GF-D8 (cell line): ENCODE results near the gene DGKG.

Source experiments
- DNase-seq: peaks from one replicate; lab custom pipeline; 2025; lab: John Stamatoyannopoulos, UW

Gene DGKG

DNA sequence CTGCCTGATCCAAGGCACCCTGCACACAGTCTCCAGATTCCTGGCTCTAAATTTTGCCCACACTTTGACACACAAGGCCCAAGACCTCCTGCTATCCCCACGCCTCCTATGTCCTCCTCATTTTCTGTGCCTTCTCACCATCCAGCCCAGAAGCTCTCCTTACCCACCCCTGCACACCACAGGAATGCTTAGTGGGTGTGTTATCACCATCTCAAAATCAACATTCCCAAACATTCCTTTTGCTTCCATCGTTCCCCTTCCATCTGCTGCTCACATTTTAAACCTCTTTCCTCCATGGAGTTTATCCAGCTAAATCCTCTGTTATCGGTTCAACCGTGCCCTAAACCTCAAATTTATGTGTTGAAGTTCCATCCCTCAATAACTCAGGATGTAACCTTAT is 43.9 kb downstream of the DGKG start:
- DNase-seq: no peak

DNA sequence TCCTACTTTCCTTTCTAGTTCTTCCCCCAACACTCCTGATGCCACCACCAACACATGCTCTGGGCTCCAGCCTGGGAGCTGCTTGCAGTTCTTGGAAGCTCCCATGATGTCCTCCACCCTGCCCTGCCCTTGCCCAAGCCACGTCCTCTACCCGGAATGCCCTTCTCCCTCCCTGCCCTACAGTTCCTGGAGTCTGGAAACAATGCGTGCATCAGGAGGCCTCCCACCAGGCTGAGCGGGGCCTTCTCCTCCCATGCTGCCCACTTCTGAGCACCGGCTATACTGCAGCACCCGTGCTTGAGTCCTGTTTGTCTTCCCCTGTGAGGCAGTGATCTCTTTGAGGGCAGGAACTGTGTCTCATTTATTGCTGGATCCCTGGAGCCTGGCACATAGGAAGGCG is 44.6 kb downstream of the DGKG start:
- no peak for DNase-seq

DNA sequence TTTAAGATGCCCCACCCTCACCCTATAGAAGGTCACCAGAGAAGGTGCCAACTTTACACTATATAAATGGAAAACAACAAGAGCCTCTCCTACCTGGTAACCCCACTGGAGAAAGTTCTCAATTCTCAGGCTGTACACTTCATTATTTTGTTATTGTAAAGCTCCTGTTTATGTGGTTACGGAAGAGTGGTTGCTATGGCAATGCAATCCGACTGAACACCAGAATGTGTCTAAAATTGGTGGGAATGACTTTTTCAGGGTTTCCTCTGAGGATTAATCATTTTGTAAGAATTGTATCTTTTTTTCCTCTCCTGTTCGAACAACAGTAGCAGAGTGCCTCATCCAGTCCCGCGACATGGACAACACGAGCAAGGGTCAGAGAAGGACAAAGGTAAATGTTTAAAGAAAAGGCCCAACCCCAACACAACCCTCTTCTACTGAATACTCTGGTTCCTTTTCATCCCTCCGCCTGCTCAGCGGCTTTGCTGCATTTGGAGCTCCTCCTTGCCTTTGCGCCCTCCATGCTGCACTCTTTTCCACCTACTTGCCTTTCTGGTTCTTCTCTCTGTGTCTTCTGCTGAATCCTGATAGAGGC is 45.3 kb downstream of the DGKG start:
- DNase-seq: no peak

DNA sequence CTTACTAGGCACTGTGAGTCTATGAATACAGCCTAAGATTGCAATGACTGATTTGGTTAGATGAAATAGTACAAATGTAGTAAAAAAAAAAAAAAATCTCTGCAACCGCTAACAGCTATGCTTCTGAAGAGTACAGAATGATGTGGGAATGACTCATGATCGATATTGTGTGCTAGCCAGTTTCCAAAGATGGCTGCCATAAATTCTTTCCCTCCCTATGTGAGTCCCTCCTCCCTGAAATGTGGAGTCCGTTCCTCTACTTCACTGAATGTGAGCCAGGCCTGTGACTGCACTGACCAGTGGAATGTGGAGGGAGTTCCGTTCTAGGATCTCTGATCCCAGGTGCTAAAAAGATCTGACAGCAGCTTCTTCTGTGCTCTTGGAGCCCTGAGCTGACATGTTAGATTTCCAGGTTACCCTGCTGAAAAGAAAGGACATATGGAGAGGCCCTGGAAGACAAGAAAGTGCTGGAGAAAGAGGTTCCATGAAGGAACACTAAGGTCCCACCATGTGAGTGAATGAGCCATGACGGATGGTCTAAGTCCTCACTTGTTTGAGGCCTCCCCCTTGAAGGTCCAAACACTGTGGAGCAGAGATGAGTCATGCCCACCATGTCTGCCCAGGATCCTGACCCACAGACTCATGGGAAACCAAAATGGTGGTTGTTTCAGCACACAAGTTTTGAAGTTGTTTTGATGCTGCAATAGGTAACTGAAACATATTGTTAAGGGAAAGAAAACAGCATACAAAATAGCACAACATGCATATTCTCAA is 46.3 kb downstream of the DGKG start:
- no peak for DNase-seq

DNA sequence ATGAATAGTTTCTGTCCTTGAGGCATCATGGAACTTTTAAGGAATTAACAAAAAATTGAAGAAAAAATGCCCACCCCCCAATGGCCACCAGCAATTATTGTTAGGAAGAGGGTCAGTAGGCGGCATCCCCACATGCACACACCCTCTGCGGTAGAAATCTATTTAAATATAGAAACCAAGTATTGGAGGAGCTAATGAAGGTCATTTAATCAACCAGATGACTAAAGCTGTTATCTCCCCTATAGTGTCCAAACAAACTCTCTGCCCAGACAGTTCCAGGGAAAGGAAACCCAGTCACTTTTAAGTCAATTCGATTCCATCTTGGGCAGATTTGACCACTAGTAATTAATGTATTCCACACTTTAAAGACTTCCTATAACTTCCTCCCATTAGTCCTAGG is 47.1 kb downstream of the DGKG start:
- DNase-seq: no peak

DNA sequence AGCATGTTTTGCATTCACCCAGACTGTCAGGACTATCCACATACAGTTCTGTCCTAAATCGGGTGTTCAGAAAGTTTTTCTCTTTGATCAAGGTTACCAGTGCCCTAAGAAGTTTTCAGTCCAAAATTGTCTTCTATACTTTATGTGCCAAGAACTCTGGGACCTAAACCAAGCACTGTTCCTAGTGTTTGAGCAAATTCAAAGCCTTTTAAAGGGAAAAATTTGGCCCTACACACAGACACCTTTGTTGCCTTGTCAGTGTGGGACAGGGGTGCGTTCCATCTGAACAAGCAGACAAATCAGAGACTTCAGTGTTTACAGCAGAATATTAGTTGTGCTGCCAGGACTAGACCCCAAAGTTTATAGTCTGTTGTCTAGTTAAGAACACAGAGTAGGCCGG is 50.6 kb downstream of the DGKG start:
- DNase-seq: no peak

DNA sequence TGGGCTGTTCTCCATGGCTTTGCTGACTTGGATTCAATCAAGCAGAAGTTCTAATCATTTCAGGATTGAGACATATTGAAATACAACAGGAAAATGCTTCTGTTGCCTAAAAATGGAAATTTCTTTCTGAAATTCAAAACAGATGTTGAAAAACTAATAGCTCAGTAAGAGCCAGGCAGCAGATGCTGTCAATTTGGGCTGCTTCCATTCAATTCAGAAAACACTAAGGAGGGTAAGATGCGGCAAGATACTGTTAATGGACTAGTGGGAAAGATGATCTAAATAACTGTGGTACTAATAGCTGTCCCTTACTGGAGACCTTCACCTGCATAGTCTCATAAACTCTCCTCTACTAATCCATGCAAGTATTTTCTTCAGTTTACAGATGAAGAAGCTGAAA is 53.5 kb downstream of the DGKG start:
- DNase-seq: no peak

DNA sequence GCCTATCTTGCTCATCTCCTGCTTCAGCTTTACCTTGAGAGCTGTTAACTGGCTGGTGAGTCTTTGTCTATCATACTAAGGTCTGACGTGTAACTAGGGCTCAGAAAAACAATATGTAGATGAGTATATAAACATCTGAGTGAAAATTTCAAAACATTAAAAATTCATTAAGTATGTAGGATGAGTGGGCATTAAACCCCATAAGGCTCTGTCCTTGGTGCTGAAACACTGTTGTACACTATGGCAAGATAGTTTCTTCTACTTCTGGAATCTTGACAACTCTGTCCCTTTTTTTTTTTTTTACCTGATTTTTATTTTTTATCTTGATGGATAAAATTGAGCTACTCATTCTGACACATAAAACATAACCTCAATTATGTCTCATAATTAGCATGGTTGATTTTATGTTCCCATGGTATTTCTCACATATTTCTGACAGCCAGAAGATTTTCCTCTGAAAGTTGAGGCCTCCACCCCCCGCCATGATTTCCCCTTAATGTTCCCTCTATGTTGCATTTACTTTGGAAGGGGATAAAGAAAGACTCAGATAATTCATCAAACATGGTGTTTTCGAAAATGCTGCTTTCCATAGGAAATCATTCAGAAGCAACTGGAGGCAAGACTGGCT is 54.3 kb downstream of the DGKG start:
- no peak for DNase-seq

DNA sequence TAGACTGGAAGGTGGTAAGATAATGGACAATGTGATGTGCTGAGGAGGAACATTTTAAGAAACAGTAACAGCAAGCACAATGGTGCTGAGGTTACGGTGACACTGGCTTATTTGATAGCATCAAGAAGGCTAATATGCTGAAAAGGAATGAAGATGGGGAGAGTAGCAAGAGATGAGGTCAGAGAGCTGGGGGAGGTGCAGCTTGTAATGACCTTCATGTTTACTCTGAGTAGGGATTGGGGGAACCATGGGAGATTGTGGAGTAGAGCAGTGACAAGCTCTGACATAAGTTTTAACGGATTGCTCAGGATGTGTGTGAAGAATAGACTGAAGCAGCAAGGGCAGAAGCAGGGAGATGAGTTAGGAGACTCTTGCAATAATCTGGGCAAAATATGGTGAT is 56.7 kb downstream of the DGKG start:
- no peak for DNase-seq

DNA sequence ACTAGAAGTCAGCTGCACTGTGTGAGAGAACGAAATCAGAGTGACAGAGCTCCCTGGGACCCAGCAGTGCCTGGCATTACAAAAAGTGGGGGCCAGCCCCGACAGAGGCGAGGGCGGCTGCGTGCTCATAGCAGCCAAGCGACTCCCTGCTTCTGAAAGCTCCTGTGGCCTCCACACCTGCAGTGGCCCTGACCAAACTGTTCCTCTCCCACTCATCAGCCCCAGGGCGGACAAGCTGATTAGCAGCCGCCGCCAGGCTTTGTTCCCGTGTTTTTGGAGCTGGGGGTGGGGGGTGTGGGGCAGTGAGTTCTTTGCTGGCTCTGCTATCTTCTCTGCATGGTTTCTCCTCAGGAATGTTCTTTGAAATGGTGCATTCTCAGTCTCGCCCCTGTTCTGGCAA is 58.1 kb downstream of the DGKG start:
- no peak for DNase-seq

DNA sequence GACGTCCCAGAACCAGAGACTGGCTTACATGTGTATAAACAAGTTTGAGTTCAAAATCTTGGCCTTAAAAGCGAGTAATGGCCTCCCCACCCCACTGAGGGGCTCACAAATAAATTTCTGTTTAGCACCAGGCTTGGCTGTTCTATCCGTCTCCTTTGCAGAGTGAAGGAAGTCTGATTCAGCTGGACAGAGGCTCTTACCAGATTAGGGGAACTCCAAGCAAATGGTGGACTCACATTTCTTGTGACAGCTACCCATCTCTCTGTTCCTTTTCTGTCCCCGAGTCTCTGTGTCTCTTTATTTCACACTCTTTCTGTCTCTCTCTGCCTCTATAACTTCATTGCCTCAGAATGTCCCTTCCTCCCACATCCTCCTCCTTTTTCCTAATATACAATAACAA is 62.7 kb downstream of the DGKG start:
- no peak for DNase-seq

DNA sequence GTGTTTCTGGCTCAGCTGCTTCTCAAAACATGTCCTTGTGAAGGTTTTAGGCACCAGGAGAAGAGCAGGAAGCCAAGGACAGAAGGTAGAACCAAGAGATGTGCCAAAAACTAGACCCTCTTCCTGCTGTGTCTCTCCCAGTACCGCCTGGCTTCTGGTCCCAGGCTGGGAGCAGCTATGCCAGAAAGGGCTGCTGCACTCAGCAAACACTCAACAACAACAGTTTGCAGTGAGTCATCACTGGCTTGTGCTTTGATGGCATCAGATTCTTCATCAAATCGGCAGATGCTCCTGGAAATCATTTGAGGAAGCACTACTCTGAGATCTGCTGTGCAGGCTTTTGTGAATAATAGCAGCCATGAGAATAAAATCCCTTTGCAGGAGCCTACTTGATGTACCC is 63.2 kb downstream of the DGKG start:
- no peak for DNase-seq

DNA sequence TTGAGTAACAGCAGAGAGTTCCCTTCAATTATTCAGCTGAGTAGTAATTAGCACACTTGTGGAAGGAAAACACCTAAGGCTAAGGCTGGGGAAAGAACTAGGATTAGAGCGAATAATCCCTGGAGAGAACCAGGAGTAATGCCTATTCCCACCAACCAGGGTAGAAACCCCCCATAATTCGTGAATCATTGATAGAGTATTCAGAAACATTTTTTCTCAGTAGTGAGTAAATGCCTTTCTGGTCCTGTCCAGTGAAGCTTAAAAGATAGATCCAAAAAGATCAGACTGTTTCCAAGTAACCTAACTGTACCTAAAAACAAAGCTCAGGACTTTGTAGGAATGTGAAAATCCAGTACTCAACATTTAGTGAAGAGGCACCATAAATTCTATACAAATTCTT is 71.2 kb downstream of the DGKG start:
- no peak for DNase-seq

DNA sequence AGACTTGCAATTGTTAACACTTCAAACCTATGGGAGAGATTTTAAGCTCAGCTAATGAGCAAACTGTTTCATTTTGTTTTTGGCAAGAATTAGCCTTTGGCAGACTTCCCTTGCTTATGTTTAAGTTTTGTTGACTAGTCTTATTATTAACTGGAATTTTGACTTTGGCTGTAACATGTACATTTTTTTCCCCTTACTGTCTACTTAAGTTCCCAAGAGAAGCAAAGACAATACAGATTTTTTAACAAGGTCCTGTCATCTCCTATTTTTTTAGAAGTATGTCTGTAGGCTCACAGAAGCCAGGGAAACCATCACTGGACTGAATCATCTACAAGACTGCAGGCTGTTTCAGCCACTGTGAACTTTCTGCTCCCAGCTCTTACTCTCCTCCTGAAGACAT is 74.3 kb downstream of the DGKG start:
- no peak for DNase-seq

DNA sequence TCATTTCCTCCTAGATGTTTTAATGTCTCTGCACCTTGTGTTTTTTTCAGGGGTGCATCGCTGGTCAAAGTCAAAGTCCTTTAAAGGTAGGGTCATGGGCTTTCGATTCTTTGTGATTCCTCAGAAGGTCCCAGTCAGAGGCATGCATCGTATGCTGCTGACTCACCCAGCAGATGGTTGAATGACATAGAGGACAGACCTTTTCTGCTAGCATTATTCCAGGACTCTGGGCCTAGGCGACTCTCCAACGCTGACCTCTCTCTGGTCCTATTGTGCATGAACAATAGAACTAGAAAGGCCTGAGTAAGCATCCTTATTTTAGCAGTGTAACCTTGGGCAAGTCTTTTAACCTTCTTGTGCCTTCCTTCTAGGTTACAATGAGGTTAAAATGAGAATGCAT is 75.9 kb downstream of the DGKG start:
- no peak for DNase-seq

DNA sequence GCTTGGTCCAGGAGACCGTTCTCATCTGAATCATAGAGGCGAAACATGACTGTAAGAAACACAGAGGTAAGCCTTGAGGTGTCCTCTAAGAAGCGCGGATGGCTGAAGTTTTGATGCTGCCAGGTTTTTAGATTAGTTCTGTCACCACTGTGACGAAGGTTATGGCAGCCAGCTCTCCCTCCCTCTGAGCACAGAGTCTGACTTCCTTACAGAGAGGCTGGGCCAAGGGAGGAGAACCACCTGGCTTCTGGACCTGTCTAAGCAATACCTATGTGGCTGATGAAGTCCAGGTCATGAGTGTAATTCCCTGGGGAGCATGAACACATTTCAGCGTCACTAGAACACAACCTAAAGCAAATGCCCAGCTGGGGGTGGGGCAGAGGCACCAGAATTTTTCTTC is 77.4 kb downstream of the DGKG start:
- DNase-seq: no peak

DNA sequence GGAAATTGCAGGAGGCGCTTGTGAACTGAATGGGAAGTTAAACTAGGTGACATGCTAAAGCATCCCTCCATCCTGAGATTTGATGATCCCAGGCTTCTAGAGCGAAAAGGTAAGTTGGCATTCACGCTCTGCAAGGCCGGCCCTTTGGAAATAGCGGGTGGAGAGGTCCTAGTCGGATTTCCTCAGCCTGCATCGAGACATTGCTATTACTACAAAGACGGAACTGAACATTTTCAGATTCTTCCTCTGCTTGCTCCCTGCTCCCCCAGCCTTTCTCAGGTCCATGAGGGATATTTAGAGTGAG is 77.7 kb downstream of the DGKG start:
- DNase-seq: no peak

DNA sequence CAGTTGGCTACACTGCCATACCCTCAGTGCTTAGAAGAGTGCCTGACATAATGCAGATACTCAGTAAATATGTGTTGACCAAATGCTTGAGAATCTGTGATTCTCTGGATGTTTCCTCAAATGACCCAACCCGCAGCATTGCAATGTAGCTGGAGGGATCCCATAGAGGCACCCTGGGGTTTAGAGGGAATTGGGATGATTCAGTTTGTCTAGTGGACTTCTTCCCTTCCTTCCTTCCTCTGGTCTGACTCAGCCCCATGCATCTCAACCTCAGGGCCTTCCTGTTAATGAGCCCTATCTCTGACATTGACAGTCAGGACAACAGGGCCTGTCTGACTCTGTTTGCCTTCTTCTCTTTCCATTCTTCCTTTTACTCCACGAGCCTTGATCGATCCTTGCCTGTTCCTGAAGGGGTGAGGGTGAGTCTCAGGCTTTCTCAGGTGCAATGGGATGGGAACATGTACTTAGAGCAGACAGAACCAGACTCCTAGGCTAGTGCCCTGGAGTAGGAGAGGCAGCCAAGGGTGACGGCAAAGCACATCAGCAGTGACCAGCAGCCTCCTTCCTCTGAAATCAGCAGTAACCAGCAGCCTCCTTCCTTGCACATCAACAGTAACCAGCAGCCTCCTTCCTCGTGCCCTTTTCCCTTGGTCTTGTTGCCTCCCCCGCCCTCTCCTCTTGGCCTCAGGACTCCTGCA is 78.2 kb downstream of the DGKG start:
- DNase-seq: no peak

DNA sequence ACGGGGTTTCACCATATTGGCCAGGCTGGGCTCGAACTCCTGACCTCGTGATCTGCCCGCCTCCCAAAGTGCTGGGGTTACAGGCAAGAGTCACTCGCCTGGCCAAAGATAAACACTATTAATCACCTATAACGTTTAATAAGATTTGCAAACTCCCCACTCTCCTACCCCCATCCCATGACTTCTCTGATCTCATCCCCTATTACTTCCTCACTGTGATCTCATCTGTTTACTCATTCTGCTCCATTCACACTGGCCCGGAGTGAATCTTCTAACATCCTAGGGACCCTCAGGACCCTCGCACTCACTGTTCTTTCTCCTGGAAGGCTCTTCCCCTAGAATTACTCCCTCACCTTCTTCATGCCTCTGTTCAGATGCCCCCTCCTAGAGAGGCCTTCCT is 78.9 kb downstream of the DGKG start:
- no peak for DNase-seq

DNA sequence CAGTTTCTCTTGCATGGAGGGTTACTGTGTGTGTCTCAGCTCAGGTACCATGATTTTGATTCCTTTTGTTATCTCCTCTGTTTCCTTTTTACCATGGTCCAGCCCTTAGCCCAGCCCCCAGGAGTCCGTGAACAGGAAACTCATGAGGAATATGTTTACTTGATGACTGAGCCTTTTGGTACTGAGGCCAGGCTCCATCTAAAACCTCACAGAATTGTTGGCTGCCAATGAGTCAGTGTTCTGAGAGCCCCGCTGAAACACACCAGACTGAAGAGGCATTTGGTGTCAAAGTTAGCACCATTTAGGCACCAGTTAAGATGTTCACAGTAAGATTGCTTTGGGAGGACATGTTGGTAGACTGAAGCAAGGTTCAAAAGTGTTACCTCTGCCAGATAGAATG is 80.9 kb downstream of the DGKG start:
- DNase-seq: no peak

DNA sequence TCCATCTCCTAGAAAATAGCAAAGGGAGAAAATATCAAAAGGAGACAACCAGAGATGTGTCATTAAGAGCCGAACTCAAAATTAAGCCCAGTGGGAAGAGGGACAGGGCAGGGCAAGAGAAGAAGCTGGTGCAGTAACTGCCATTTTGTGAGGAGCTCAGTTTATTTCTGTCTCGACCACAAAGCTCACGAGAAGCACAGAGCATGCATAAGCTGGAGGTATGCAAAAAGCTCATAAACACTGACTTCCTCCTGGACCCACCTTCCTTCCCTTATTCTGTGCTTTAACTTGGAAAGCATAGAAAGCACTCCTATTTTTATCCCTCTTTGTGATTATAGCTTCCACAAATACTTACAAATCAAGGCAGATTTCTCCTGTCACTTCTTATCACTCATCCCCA is 81.3 kb downstream of the DGKG start:
- no peak for DNase-seq

DNA sequence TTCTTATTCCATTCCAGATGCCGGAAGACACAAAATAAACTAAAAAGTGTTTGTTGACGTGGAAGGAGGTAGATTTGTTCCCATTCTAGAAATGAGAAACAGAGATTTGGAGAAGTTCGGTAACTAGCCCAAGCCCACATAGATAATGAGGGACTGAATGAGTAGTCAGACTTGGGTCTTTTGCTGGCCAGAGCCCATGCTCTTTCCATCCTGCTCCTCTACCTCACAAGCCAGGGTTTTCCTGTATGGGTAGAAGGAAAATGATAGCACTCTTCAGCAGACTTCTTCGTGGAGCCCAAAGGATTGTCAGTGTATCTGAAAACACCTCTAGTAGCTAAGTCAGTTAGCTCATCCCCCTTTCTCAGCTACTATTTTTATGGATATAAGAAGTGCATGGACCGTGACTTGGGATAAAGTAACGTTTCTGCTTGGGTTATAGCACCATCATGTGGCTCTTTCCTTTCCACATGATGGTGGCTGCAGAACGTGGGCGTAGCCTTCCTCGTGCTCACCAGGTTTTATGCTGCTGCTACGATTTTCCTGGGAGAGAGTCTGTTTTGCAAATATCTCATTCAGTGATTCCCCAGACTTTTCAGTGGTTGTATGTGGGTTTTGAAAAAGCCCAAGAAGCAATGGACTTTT is 84.6 kb downstream of the DGKG start:
- DNase-seq: no peak

DNA sequence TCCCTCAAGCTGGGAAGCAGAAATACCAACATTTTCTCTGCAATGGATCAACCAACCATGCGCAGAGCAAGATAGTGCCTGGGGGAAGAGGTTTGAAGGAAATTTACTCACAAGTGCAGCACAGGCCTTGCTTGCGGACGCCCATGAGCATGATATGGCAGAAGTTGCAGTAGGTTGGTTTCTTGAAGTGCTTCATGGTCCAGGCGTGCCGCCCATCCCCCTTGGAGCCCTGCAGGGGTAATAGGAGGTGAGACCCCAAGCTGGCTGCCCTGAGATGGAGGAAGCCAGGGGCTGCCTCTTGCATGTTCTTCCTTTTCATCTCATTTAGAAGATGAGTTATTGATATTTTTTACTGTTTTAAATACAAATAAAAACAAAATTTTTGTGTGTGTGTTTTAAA is 86.6 kb downstream of the DGKG start:
- DNase-seq: no peak
